Thyroid gland (tissue), 4 donors: Measurements from ENCODE around the gene PARL.

Source experiments
- POLR2A ChIP-seq, 2 donors: fragments of 450-650 bp; IDR thresholded peaks; one replicate each; pipeline ENCODE4 v1.6.1; 2017; ENCODE audit warnings: antibody characterized with exemption in 2 of 2, mild to moderate bottlenecking in 2 of 2, moderate library complexity in 1 of 2
- TF ChIP-seq, protein P1 (sequence below), 6 experiments: fragments of 200-600 bp in 3 of 6; fragments of 450-650 bp in 3 of 6; sonication (generic) in 3 of 6; IDR thresholded peaks; one replicate each; pipeline ENCODE4 v1.5.1; 2016 to 2019; ENCODE audit warnings: antibody characterized with exemption in 6 of 6, mild to moderate bottlenecking in 2 of 6, inconsistent platforms in 1 of 6, moderate library complexity in 1 of 6

DNA sequence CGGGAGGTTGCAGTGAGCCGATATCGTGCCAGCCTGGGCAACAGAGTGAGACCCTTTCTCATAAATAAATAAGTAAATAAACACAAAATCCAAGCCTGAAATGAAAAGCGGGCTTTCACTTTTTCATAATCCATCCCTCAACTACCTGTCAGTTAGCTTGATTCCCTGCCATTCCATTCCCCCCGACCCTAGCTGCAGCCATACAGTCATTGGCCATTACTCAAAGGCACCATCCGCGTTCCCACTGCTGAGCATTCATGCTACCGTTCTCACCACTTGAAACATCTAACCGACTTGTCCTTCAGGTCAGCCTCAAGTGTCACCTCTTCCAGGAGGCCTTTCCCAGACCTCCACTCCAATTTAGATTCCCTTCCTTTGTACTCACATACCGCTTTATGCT is 1.1 kb upstream of the PARL start:
- TF ChIP-seq, protein P1, sequence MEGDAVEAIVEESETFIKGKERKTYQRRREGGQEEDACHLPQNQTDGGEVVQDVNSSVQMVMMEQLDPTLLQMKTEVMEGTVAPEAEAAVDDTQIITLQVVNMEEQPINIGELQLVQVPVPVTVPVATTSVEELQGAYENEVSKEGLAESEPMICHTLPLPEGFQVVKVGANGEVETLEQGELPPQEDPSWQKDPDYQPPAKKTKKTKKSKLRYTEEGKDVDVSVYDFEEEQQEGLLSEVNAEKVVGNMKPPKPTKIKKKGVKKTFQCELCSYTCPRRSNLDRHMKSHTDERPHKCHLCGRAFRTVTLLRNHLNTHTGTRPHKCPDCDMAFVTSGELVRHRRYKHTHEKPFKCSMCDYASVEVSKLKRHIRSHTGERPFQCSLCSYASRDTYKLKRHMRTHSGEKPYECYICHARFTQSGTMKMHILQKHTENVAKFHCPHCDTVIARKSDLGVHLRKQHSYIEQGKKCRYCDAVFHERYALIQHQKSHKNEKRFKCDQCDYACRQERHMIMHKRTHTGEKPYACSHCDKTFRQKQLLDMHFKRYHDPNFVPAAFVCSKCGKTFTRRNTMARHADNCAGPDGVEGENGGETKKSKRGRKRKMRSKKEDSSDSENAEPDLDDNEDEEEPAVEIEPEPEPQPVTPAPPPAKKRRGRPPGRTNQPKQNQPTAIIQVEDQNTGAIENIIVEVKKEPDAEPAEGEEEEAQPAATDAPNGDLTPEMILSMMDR (IDR thresholded peaks at IDR 0.05): no peak
- no peak for TF ChIP-seq POLR2A (IDR thresholded peaks at IDR 0.05)
